ENCODE measurements around the gene MIER2. TPM values are rescaled to one million over a fixed set of nuclear protein-coding genes. Genes with fewer than 3 reads are reported as not detected.
"Not testable (repeated sequence)": the region's sequence is repeated elsewhere in the genome, so short reads cannot be mapped to it uniquely, and the experiment has no call there.

MIER2 gene, protein sequence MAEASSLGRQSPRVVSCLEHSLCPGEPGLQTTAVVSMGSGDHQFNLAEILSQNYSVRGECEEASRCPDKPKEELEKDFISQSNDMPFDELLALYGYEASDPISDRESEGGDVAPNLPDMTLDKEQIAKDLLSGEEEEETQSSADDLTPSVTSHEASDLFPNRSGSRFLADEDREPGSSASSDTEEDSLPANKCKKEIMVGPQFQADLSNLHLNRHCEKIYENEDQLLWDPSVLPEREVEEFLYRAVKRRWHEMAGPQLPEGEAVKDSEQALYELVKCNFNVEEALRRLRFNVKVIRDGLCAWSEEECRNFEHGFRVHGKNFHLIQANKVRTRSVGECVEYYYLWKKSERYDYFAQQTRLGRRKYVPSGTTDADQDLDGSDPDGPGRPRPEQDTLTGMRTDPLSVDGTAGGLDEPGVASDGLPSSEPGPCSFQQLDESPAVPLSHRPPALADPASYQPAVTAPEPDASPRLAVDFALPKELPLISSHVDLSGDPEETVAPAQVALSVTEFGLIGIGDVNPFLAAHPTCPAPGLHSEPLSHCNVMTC
- total RNA-seq (1 to 10 TPM; 3.5 to 3.9 TPM), polyA plus RNA-seq (1 to 10 TPM; 2.7 to 4.1 TPM)

DNA sequence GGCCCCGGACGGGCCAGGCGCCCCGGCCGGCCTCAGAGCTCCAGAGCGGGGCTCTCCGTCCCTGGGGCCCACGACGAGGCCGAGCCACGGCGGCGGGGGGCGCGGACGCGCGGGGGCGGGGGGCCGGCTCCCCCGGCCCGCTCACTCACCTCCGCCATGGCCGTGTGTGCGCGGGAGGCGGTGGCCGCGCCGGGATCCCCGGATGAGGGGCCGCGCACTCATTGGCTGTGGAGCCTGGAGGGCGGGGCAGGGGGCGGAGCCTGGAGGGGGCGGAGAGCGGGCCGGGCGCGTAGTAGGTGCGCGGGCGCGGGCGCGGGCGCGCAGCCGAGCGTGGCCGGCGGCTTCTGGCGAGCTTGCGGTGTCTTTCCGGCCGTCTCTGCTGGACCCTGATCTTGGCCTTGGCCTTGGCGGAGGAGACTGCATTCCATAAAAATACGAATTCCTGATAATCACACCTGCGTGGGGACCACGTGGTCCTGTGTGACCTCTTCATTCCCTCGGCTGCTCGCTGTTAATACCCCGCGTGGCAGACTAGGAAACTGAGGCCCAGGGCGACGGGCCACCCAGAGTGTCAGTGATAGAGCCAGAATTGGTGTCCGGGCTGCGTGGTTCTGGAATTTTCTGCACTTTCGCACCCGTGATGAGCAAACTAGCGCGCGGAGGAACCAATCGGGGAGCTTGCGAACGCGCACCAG is at the start of gene MIER2:
Gene MIER2 (minus strand): TSS at position 172 of the 695 bp plus-strand sequence. CDS start 14 bp downstream, at position 158.
- H3K27ac ChIP-seq (ENCODE audit: low read depth in 1 of 2, low read length in 2 of 2) = no peak within 1 kb of the TSS
- H3K4me1 ChIP-seq (ENCODE audit: control insufficient read depth in 4 of 4, insufficient read depth in 4 of 4, low read length in 3 of 4) = peaks cover 0 to 18% (median 13%) of the 10 kb centered on the region in 4 donors
- no peaks in the 10 kb centered on the region for H3K27me3 ChIP-seq (ENCODE audit: control insufficient read depth in 4 of 4, insufficient read depth in 4 of 4, low read length in 3 of 4)
- peaks cover 0 to 1% (median 0%) of the 10 kb centered on the region in 4 donors for H3K36me3 ChIP-seq (ENCODE audit: control insufficient read depth in 4 of 4, insufficient read depth in 3 of 4, low read depth in 1 of 4, low read length in 3 of 4)
- WGBS = 9% methylated on average over 77 of the region's 77 CpGs
- peak within 1 kb of the TSS; percentile 41 to 87 (median 54) for H3K4me3 ChIP-seq (ENCODE audit: low read depth in 1 of 3, low read length in 3 of 3)
- peak within 1 kb of the TSS in 1 of 2 donors; percentile 8 for H3K9ac ChIP-seq (ENCODE audit: low read depth in 1 of 2, low read length in 2 of 2)
- DNase-seq (ENCODE audit: low spot score) = peak; percentile 95
- H3K9me3 ChIP-seq (ENCODE audit: control insufficient read depth in 4 of 4, low read length in 3 of 4) = no peaks in the 10 kb centered on the region
- TF ChIP-seq, protein P1, sequence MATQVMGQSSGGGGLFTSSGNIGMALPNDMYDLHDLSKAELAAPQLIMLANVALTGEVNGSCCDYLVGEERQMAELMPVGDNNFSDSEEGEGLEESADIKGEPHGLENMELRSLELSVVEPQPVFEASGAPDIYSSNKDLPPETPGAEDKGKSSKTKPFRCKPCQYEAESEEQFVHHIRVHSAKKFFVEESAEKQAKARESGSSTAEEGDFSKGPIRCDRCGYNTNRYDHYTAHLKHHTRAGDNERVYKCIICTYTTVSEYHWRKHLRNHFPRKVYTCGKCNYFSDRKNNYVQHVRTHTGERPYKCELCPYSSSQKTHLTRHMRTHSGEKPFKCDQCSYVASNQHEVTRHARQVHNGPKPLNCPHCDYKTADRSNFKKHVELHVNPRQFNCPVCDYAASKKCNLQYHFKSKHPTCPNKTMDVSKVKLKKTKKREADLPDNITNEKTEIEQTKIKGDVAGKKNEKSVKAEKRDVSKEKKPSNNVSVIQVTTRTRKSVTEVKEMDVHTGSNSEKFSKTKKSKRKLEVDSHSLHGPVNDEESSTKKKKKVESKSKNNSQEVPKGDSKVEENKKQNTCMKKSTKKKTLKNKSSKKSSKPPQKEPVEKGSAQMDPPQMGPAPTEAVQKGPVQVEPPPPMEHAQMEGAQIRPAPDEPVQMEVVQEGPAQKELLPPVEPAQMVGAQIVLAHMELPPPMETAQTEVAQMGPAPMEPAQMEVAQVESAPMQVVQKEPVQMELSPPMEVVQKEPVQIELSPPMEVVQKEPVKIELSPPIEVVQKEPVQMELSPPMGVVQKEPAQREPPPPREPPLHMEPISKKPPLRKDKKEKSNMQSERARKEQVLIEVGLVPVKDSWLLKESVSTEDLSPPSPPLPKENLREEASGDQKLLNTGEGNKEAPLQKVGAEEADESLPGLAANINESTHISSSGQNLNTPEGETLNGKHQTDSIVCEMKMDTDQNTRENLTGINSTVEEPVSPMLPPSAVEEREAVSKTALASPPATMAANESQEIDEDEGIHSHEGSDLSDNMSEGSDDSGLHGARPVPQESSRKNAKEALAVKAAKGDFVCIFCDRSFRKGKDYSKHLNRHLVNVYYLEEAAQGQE (IDR thresholded peaks at IDR 0.05) = peak; percentile 20
- TF ChIP-seq, protein P2, sequence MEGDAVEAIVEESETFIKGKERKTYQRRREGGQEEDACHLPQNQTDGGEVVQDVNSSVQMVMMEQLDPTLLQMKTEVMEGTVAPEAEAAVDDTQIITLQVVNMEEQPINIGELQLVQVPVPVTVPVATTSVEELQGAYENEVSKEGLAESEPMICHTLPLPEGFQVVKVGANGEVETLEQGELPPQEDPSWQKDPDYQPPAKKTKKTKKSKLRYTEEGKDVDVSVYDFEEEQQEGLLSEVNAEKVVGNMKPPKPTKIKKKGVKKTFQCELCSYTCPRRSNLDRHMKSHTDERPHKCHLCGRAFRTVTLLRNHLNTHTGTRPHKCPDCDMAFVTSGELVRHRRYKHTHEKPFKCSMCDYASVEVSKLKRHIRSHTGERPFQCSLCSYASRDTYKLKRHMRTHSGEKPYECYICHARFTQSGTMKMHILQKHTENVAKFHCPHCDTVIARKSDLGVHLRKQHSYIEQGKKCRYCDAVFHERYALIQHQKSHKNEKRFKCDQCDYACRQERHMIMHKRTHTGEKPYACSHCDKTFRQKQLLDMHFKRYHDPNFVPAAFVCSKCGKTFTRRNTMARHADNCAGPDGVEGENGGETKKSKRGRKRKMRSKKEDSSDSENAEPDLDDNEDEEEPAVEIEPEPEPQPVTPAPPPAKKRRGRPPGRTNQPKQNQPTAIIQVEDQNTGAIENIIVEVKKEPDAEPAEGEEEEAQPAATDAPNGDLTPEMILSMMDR (IDR thresholded peaks at IDR 0.05; ENCODE audit: low read depth, low read length, missing input control) = no peak
- TF ChIP-seq GABPA (IDR thresholded peaks at IDR 0.05 in 1 of 2, conservative IDR thresholded peaks at IDR 0.05 in 1 of 2) = no peak
- TF ChIP-seq, protein P3, sequence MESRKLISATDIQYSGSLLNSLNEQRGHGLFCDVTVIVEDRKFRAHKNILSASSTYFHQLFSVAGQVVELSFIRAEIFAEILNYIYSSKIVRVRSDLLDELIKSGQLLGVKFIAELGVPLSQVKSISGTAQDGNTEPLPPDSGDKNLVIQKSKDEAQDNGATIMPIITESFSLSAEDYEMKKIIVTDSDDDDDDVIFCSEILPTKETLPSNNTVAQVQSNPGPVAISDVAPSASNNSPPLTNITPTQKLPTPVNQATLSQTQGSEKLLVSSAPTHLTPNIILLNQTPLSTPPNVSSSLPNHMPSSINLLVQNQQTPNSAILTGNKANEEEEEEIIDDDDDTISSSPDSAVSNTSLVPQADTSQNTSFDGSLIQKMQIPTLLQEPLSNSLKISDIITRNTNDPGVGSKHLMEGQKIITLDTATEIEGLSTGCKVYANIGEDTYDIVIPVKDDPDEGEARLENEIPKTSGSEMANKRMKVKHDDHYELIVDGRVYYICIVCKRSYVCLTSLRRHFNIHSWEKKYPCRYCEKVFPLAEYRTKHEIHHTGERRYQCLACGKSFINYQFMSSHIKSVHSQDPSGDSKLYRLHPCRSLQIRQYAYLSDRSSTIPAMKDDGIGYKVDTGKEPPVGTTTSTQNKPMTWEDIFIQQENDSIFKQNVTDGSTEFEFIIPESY (IDR thresholded peaks at IDR 0.05) = no peak

DNA sequence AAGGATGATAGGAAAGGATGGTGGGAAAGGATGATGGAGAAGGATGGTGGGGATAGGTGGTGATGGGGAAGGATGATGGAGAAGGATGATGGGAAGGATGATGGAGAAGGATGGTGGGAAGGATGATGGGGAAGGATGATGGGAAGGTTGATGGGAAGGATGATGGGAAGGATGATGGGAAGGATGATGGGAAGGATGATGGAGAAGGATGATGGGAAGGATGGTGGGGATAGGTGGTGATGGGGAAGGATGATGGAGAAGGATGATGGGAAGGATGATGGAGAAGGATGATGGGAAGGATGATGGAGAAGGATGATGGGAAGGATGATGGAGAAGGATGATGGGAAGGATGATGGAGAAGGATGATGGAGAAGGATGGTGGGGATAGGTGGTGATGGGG is 49.0 kb upstream of the MIER2 start:
- H3K27ac ChIP-seq (ENCODE audit: low read depth in 1 of 2, low read length in 2 of 2); H3K36me3 ChIP-seq (ENCODE audit: control insufficient read depth in 4 of 4, insufficient read depth in 3 of 4, low read depth in 1 of 4, low read length in 3 of 4); H3K4me1 ChIP-seq (ENCODE audit: control insufficient read depth in 4 of 4, insufficient read depth in 4 of 4, low read length in 3 of 4); DNase-seq (ENCODE audit: low spot score); H3K9me3 ChIP-seq (ENCODE audit: control insufficient read depth in 4 of 4, low read length in 3 of 4); H3K27me3 ChIP-seq (ENCODE audit: control insufficient read depth in 4 of 4, insufficient read depth in 4 of 4, low read length in 3 of 4); H3K4me3 ChIP-seq (ENCODE audit: low read depth in 1 of 3, low read length in 3 of 3); H3K9ac ChIP-seq (ENCODE audit: low read depth in 1 of 2, low read length in 2 of 2): not testable (repeated sequence)

Data from liver (tissue), 9 donors.